ENCODE data around the gene ST3GAL3. TPM values are rescaled to one million over a fixed set of nuclear protein-coding genes. Genes with fewer than 3 reads are reported as not detected.
A peak's percentile ranks its signal among the peaks of the same experiment; 100 is the strongest.

ST3GAL3 gene
- total RNA-seq, 2 donors from 2014 or later: 13.8 to 35.0 TPM

DNA sequence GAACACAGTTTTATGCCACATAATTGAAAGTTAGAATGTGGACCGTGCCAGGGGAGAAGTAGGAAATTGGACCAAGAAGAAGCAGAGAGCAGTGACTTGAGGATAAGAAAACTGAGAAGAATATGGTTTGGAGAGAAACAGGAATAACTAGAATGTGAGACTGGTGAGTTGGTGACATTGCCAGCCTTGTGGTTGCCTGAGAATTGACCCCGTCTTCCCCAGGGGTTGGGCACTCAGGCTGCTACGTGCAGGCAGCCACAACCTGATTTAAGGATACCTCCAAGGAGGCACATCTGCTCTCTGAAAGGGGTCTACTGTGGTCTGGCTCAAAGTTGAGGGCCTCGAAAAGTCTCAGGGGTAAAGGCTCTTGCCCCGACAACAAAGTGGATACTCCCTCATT lies 114.1 kb downstream of the ST3GAL3 start:
- TF ChIP-seq, protein P1, sequence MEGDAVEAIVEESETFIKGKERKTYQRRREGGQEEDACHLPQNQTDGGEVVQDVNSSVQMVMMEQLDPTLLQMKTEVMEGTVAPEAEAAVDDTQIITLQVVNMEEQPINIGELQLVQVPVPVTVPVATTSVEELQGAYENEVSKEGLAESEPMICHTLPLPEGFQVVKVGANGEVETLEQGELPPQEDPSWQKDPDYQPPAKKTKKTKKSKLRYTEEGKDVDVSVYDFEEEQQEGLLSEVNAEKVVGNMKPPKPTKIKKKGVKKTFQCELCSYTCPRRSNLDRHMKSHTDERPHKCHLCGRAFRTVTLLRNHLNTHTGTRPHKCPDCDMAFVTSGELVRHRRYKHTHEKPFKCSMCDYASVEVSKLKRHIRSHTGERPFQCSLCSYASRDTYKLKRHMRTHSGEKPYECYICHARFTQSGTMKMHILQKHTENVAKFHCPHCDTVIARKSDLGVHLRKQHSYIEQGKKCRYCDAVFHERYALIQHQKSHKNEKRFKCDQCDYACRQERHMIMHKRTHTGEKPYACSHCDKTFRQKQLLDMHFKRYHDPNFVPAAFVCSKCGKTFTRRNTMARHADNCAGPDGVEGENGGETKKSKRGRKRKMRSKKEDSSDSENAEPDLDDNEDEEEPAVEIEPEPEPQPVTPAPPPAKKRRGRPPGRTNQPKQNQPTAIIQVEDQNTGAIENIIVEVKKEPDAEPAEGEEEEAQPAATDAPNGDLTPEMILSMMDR (IDR thresholded peaks at IDR 0.05): no peak
- Histone ChIP-seq H3K4me1 (replicated peaks) (no peaks in the 10 kb centered on the region), H3K4me3 (no peak overlapping the region), H3K36me3 (no peaks in the 10 kb centered on the region), H3K9me3 (no peaks in the 10 kb centered on the region), H3K27me3 (replicated peaks; ENCODE audit: insufficient read depth) (no peaks in the 10 kb centered on the region), H3K27ac (peak overlapping the region; percentile 23 to 24)
- intact Hi-C loops (cut with DNase I): no loop called here
- WGBS: 74% methylated on average over 5 of the region's 5 CpGs
- DNase-seq (ENCODE audit: low spot score): no peak

DNA sequence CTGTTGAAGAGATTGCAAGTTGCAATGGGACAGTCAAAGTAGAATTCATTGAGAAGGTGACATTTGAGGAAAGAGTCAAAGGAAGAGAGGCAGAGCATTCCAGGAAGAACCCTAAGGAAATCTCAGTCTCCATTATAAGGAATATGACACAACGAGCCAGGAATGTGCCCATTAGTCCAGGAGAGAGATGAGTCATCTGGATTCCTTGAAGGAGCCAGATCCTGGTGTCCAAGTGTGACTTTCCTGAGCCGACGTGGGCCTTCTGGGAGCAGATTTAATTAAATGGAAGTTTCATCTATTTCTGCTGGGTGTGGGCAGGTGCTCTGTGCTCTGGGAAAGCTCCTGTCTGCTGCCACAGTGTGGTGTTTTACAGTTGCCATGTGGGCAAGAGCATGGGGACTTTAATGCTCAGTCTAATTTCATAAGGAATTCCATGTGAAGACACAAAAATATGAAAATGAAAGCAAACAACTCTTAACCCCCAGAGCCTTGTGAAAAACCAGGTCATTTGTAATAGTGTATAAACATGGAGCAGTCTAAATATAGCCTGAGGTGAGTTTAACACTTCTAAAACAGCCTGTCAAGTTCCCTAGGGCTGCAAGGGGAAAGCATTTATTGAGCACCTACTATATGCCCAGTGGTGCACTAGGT lies 114.8 kb downstream of the ST3GAL3 start:
- H3K27me3 ChIP-seq (replicated peaks; ENCODE audit: insufficient read depth): no peaks in the 10 kb centered on the region
- H3K4me3 ChIP-seq: no peak overlapping the region
- peak; percentile 61 for TF ChIP-seq POLR2AphosphoS5 (IDR thresholded peaks at IDR 0.05)
- TF ChIP-seq, protein P1 (IDR thresholded peaks at IDR 0.05): no peak
- TF ChIP-seq POLR2A (IDR thresholded peaks at IDR 0.05): no peak
- WGBS: 43% methylated on average over 3 of the region's 3 CpGs
- DNase-seq (ENCODE audit: low spot score): no peak
- intact Hi-C loops (cut with DNase I): no loop called here
- peak overlapping the region in 1 of 2 donors; percentile 23 for H3K27ac ChIP-seq
- H3K9me3 ChIP-seq: no peaks in the 10 kb centered on the region
- no peaks in the 10 kb centered on the region for H3K36me3 ChIP-seq
- no peaks in the 10 kb centered on the region for H3K4me1 ChIP-seq (replicated peaks)

DNA sequence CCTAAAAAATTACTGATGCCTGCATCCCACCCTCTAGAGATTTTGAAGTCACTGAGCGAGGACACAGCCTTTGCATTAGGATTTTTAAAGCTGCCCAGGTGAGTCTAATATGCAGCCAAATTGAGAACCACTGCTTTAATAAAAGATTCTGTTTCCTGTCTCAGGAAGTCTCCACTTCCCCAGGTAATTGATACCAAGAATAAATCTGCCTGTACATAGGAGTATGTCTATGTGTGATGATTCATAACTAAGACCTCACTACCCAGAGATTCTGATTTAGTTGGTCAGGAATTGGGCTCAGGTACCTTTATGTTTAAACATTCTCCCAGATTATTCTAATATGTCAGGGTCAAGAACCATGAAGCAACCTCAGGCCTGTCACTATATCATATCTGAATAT lies 117.5 kb downstream of the ST3GAL3 start:
- 96% methylated on average over 1 of the region's 1 CpG for WGBS
- Histone ChIP-seq H3K4me3 (no peak overlapping the region), H3K27me3 (replicated peaks; ENCODE audit: insufficient read depth) (no peaks in the 10 kb centered on the region), H3K27ac (no peak overlapping the region), H3K4me1 (replicated peaks) (no peaks in the 10 kb centered on the region), H3K9me3 (no peaks in the 10 kb centered on the region), H3K36me3 (no peaks in the 10 kb centered on the region)
- no peak for DNase-seq (ENCODE audit: low spot score)
- TF ChIP-seq POLR2AphosphoS5 (IDR thresholded peaks at IDR 0.05): no peak
- intact Hi-C loops (cut with DNase I): no loop called here

DNA sequence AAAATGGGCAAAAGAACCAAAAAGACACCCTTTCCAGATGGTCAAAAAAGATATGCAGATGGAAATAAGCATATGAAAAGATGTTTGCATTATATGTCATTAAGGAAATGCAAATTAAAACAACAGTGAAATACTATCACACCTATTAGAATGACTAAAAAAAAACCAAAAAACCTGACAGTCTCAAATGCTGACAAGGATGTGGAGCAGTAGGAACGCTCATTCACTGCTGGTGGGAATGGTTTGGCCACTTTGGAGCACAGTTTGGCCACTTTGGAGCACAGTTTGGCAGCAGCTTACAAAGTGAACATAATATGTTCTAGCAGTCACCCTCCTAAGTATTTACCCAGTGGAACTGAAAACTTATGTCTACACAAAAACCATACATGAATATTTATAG lies 121.2 kb downstream of the ST3GAL3 start:
- 96% methylated on average over 1 of the region's 1 CpG for WGBS
- TF ChIP-seq POLR2A (IDR thresholded peaks at IDR 0.05): no peak
- TF ChIP-seq POLR2AphosphoS5 (IDR thresholded peaks at IDR 0.05): no peak
- TF ChIP-seq, protein P1 (IDR thresholded peaks at IDR 0.05): no peak
- H3K4me1 ChIP-seq (replicated peaks): no peaks in the 10 kb centered on the region
- intact Hi-C loops (cut with DNase I): no loop called here
- no peaks in the 10 kb centered on the region for H3K36me3 ChIP-seq
- no peak for DNase-seq (ENCODE audit: low spot score)
- no peaks in the 10 kb centered on the region for H3K9me3 ChIP-seq
- H3K27me3 ChIP-seq (replicated peaks; ENCODE audit: insufficient read depth): no peaks in the 10 kb centered on the region
- H3K27ac ChIP-seq: no peak overlapping the region
- H3K4me3 ChIP-seq: no peak overlapping the region

DNA sequence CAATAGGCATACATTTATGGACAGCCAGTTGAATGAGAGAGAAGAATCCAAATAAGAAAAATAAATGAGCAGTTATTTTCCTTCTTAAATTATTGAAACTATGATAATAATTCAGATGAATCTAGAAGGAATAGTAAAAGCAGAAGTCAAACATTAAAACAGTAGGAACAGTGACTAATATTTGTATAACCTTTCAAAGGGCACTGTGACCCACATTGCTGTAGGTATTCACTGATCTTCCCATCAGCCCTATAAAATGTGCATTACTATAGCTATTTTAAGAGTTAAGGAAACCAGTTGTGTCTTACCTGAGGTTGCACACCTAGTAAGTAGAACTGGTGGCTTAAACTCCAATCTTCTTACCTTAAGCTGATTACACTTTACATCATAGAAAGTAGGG lies 123.5 kb downstream of the ST3GAL3 start:
- H3K27ac ChIP-seq: no peak overlapping the region
- no peak overlapping the region for H3K4me3 ChIP-seq
- H3K9me3 ChIP-seq: no peaks in the 10 kb centered on the region
- no peak for TF ChIP-seq POLR2A (IDR thresholded peaks at IDR 0.05)
- TF ChIP-seq, protein P1 (IDR thresholded peaks at IDR 0.05): no peak
- no peak for TF ChIP-seq POLR2AphosphoS5 (IDR thresholded peaks at IDR 0.05)
- H3K27me3 ChIP-seq (replicated peaks; ENCODE audit: insufficient read depth): no peaks in the 10 kb centered on the region
- intact Hi-C loops (cut with DNase I): no loop called here
- no peaks in the 10 kb centered on the region for H3K4me1 ChIP-seq (replicated peaks)
- no peaks in the 10 kb centered on the region for H3K36me3 ChIP-seq
- no peak for DNase-seq (ENCODE audit: low spot score)

Measured in prostate gland (tissue), 2 donors.